Cardiac muscle cell (in vitro differentiated cells and primary cell): ENCODE measurements around the gene MAP4K3. TPM values are rescaled to one million over a fixed set of nuclear protein-coding genes. Genes with fewer than 3 reads are reported as not detected.
"Not testable (repeated sequence)": the region's sequence is repeated elsewhere in the genome, so short reads cannot be mapped to it uniquely, and the experiment has no call there.

ENCODE experiments used
- DNase-seq, 2 donors: peaks; one replicate each; pipeline versions ENCODE4 v3.0.0 to v3.0.0-alpha.2; 2010 to 2017; ENCODE audit warnings: low read depth in 1 of 2, low spot score in 1 of 2
- H3K27ac ChIP-seq: fragments of 200-600 bp; sonication (generic); 2 replicates; pipeline ENCODE4 v1.5.1; 2016
- H3K27me3 ChIP-seq: fragments of 200-600 bp; sonication (generic); 2 replicates; pipeline ENCODE4 v1.6.0; 2016; ENCODE audit warnings: control low read depth
- H3K36me3 ChIP-seq: fragments of 200-600 bp; sonication (generic); 2 replicates; pipeline ENCODE4 v1.5.1; 2016; ENCODE audit warnings: control low read depth
- H3K4me1 ChIP-seq: fragments of 200-600 bp; sonication (generic); 2 replicates; pipeline ENCODE4 v1.8.1; 2017; ENCODE audit warnings: low read depth, mild to moderate bottlenecking, mixed run types
- H3K4me3 ChIP-seq: fragments of 200-600 bp; sonication (generic); 2 replicates; pipeline ENCODE4 v1.5.1; 2016; ENCODE audit warnings: mild to moderate bottlenecking
- H3K9me3 ChIP-seq: fragments of 200-600 bp; sonication (generic); 2 replicates; pipeline ENCODE4 v1.5.1; 2017; ENCODE audit warnings: low read depth, mild to moderate bottlenecking, control low read depth
- polyA plus RNA-seq: library from polyadenylated mRNA; unstranded; fragments of >200 nt; fragmentation: Nextera tagmentation; extraction: Ambion mirVana; gene quantifications from 2 replicates; pipeline ENCODE4 v1.2.1, GENCODE V29; 2016
- total RNA-seq: library from RNA; depleted of rRNA; stranded (reverse); fragments of >200 nt; gene quantifications from 2 replicates; pipeline ENCODE4 v1.2.3, GENCODE V29; 2016
- TF ChIP-seq, protein P1 (sequence below): IDR thresholded peaks from 2 replicates; pipeline ENCODE4 v1.5.1; 2012; ENCODE audit warnings: low read depth, mild to moderate bottlenecking, low read length

The MAP4K3 gene
- total and polyA plus RNA-seq, 2 experiments from 2014 or later = 34.6 to 56.7 TPM

DNA sequence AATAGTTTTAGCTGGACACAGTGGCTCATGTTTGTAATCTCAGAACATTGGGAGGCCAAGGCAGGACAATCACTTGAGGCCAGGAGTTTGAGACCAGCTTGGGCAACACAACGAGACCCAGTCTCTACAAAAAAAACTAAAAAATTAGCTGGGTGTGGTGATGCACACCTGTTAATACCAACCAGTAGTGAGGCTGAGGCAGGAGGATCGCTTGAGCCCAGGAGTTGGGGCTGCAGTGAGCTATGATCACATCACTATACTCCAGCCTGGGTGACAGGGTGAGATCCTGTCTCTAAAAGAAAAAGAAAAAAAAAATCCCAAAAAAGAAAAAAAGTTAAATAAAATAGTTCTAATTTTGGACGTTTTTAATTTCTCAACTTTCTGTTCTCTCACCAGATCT, 68.7 kb downstream of the MAP4K3 start:
- no peak for DNase-seq
- Histone ChIP-seq H3K9me3 (no peaks in the 10 kb centered on the region), H3K4me3 (no peak overlapping the region), H3K36me3 (no peaks in the 10 kb centered on the region), H3K27me3 (no peaks in the 10 kb centered on the region), H3K27ac (no peak overlapping the region), H3K4me1 (no peaks in the 10 kb centered on the region)
- TF ChIP-seq, protein P1, sequence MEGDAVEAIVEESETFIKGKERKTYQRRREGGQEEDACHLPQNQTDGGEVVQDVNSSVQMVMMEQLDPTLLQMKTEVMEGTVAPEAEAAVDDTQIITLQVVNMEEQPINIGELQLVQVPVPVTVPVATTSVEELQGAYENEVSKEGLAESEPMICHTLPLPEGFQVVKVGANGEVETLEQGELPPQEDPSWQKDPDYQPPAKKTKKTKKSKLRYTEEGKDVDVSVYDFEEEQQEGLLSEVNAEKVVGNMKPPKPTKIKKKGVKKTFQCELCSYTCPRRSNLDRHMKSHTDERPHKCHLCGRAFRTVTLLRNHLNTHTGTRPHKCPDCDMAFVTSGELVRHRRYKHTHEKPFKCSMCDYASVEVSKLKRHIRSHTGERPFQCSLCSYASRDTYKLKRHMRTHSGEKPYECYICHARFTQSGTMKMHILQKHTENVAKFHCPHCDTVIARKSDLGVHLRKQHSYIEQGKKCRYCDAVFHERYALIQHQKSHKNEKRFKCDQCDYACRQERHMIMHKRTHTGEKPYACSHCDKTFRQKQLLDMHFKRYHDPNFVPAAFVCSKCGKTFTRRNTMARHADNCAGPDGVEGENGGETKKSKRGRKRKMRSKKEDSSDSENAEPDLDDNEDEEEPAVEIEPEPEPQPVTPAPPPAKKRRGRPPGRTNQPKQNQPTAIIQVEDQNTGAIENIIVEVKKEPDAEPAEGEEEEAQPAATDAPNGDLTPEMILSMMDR = no peak

DNA sequence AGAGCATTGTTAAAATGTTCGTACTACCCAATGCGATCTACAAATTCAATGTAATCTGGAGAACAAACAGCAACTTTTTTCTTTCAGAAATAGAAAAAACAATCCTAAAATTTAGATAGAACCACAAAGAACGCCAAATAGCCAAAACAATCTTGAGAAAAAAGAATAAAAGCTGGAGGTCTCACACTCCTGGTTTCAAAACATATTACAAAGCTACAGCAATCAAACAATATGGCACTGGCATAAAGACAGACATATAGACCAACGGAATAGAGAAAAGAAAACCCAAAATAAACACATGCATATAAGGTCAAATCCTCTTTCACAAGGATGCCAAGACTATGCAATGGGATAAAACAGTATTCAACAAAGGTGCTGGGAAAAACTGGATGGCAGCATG, 74.5 kb downstream of the MAP4K3 start:
- H3K36me3 ChIP-seq = no peaks in the 10 kb centered on the region
- H3K4me3 ChIP-seq = no peak overlapping the region
- H3K9me3 ChIP-seq = peaks cover 3% of the 10 kb centered on the region
- no peak overlapping the region for H3K27ac ChIP-seq
- DNase-seq = no peak
- TF ChIP-seq, protein P1 = no peak
- no peaks in the 10 kb centered on the region for H3K4me1 ChIP-seq
- H3K27me3 ChIP-seq = no peaks in the 10 kb centered on the region

DNA sequence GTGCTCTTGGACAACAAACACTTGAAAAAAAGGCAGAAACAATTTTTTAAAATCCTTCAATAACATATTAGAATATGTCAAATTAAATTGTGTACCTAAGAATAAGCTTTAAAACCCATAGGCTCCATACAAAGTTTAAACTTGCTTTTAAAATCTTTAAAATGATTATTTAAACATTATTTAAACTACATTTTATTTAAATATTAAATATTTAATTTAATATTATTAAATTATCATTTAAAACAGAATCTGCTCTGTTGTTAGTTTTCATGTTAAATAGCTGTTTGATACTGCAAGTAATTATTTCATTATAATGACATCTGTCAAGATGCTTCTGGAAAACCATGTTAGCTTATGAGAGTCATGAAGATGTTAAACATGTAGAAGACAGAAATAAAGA, 75.6 kb downstream of the MAP4K3 start:
- no peaks in the 10 kb centered on the region for H3K27me3 ChIP-seq
- H3K36me3 ChIP-seq = no peaks in the 10 kb centered on the region
- H3K27ac ChIP-seq = no peak overlapping the region
- no peak overlapping the region for H3K4me3 ChIP-seq
- TF ChIP-seq, protein P1 = no peak
- no peaks in the 10 kb centered on the region for H3K4me1 ChIP-seq
- DNase-seq = no peak
- H3K9me3 ChIP-seq = peaks cover 3% of the 10 kb centered on the region

DNA sequence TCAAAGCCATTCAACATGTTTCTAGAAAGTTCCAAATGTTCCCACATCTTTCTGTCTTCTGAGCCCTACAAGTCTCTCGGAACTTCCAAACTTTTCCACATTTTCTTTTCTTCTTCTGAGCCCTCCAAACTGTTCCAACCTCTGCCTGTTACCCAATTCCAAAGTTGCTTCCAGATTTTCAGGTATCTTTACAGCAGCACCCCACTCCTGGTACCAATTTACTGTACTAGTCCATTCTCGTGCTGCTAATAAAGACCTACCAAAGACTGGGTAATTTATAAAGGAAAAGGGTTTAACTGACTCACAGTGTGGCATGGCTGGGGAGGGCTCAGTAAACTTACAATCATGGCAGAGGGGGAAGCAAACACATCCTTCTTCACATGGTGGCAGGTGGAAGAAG, 76.7 kb downstream of the MAP4K3 start:
- H3K4me3 ChIP-seq, DNase-seq, H3K36me3 ChIP-seq, H3K4me1 ChIP-seq, H3K27me3 ChIP-seq, H3K27ac ChIP-seq, H3K9me3 ChIP-seq: not testable (repeated sequence)

DNA sequence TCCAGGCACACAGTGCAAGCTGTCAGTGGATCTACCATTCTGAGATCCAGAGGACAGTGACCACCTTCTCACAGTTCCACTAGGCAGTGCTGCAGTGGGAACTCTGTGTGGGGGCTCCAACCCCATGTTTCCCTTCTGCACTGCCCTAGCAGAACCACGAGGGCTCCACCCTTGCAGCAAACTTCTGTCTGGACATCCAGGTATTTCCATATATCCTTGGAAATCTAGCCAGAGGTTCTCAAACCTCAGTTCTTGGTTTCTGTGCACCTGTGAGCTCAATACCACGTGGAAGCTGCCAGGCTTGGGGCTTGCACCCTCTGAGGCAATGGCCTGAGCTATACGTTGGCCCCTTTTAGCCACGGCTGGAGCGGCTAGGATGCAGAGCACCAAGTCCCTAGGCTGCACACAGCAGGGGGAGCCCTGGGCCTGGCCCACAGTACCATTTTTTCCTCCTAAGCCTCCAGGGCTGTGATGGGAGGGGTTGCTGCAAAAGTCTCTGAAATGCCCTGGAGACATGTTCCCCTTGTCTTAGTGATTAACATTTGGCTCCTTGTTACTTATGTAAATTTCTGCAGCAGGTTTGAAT, 77.5 kb downstream of the MAP4K3 start:
- Histone ChIP-seq H3K4me3 (no peak overlapping the region), H3K36me3 (no peaks in the 10 kb centered on the region)
- no peak for DNase-seq

DNA sequence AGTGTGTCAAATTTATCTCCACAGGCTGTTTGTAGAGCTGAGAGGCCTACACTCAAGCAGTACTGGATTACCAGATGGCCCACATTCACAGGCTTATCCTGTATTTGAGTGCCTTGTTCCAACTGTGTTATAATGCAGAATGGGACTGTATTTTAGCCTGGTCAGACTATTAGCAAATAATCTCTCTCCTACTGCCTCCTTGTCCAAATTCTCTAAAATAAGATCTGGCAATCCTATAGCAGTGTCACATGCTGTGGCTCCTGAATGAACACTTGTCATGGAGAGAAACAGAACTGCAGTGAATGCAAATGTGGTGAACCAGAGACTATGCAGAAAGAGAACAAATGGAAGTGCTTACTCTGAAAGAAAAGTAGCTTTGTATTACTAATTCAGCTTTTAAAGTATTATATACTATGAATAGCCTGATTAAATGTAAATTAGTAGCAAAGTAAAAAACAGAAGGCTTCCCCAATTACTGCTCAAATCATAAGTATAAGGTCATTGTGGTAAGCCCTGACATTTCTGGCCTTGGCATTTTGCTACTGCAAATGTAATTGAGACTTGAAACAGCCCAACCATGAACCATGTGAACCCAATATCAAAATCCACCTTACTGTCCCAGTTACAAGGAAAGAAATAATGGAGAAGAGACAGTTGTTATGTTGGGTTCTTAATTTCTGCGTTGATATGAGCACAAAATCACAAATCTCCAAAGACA, 80.0 kb downstream of the MAP4K3 start:
- TF ChIP-seq, protein P1 = no peak
- H3K27me3 ChIP-seq = no peaks in the 10 kb centered on the region
- peak overlapping the region; percentile 63 for H3K27ac ChIP-seq
- peaks cover 3% of the 10 kb centered on the region for H3K9me3 ChIP-seq
- no peaks in the 10 kb centered on the region for H3K36me3 ChIP-seq
- H3K4me3 ChIP-seq = no peak overlapping the region
- peak in 1 of 2 donors; percentile 37 for DNase-seq
- H3K4me1 ChIP-seq = no peaks in the 10 kb centered on the region

More for the DNA sequence above, 77.5 kb downstream of the MAP4K3 start:
- Histone ChIP-seq H3K4me1 (no peaks in the 10 kb centered on the region), H3K27me3 (no peaks in the 10 kb centered on the region), H3K9me3 (peaks cover 3% of the 10 kb centered on the region), H3K27ac (no peak overlapping the region)
- TF ChIP-seq, protein P1 = no peak
